Right lobe of liver (tissue), 4 donors: Measurements from ENCODE around the gene NUB1.

Source experiments
- POLR2A ChIP-seq: fragments of 450-650 bp; IDR thresholded peaks from one replicate; pipeline ENCODE4 v1.6.1; 2017; ENCODE audit warnings: antibody characterized with exemption, mild to moderate bottlenecking
- TF ChIP-seq, protein P1 (sequence below), 4 donors: fragments of 200-600 bp in 3 of 4; fragments of 450-650 bp in 1 of 4; IDR thresholded peaks; one replicate each; pipeline versions ENCODE4 v1.5.1 to v1.8.0; 2016 to 2022; ENCODE audit warnings: antibody characterized with exemption in 4 of 4, mild to moderate bottlenecking in 2 of 4
- donor health status: DM: no; HTN: no; CAD: no.
- donor health status: DM: no; HTN: no; CAD: no.
- donor health status: DM: no; HTN: yes; CAD: no.

DNA sequence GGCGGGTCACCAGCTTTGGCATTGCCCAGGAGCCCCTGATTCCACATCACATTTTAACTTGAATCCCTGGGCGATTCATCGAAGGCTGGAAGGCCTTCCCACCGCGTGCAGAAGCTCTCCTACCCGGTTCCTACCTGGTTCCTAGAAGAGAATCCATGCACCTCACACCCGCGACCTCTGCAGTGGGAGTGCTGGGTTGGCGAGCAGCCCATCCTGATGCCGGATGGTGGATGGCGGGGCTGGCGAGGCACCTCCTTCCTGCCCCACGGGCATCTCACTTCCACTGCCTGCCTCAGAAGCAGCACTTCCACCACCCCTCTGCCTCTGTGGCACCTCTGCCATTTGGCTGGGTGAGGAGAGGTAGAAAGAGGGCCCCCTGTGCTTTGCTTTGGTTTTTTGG, 32.0 kb downstream of the NUB1 start:
- TF ChIP-seq, protein P1, sequence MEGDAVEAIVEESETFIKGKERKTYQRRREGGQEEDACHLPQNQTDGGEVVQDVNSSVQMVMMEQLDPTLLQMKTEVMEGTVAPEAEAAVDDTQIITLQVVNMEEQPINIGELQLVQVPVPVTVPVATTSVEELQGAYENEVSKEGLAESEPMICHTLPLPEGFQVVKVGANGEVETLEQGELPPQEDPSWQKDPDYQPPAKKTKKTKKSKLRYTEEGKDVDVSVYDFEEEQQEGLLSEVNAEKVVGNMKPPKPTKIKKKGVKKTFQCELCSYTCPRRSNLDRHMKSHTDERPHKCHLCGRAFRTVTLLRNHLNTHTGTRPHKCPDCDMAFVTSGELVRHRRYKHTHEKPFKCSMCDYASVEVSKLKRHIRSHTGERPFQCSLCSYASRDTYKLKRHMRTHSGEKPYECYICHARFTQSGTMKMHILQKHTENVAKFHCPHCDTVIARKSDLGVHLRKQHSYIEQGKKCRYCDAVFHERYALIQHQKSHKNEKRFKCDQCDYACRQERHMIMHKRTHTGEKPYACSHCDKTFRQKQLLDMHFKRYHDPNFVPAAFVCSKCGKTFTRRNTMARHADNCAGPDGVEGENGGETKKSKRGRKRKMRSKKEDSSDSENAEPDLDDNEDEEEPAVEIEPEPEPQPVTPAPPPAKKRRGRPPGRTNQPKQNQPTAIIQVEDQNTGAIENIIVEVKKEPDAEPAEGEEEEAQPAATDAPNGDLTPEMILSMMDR (IDR thresholded peaks at IDR 0.05): no peak
- no peak for TF ChIP-seq POLR2A
